ENCODE data around the gene CCDC73. TPM values are rescaled to one million over a fixed set of nuclear protein-coding genes. Genes with fewer than 3 reads are reported as not detected.
A peak's percentile ranks its signal among the peaks of the same experiment; 100 is the strongest.
"Not testable (repeated sequence)": the region's sequence is repeated elsewhere in the genome, so short reads cannot be mapped to it uniquely, and the experiment has no call there.

CCDC73 gene
- polyA plus RNA-seq, 3 donors from 2014 or later = not detected

DNA sequence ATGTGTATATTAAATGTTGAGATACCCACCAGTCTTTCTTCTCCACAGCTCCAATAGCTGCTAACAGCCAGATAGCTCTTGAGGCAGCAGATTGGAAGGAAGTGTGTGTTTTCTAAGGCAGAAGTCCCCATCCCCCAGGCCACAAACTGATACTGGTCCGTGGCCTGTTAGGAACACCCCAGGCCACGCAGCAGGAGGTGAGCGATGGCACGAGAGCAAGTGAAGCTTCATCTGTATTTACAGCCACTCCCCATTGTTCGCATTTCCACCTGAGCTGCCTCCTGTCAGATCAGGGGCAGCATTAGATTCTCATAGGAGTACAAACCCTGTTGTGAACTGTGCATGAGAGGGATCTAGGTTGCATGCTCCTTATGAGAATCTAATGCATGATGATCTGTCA lies 12.7 kb downstream of the CCDC73 start:
- DNase-seq = no peak
- Mint-ChIP-seq H3K9me3 (no peaks in the 10 kb centered on the region), H3K27ac (no peak overlapping the region), H3K36me3 (no peaks in the 10 kb centered on the region), H3K27me3 (ENCODE audit: low read depth in 3 of 3) (peaks cover 0 to 3% (median 1%) of the 10 kb centered on the region in 3 donors), H3K4me1 (no peaks in the 10 kb centered on the region), H3K4me3 (no peak overlapping the region)

DNA sequence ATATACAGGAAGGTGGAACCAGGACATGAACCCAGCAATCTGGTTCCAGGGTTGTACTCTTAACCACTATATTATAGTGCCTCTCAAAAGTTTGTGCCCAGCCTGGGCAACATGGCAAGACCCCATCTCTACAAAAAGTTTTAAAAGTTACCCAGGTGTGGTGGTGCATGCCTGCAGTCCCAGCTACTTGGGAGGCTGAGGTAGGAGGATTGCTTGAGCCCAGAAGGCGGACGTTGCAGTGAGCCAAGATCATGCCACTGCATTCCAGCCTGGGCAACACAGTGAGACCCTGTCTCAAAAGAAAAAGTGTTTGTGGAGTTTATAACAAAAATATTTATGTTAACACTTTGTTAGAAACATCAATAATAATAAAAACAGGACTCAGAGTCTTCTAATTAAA lies 13.6 kb downstream of the CCDC73 start:
- H3K4me1 Mint-ChIP-seq; H3K36me3 Mint-ChIP-seq; H3K27ac Mint-ChIP-seq; H3K27me3 Mint-ChIP-seq (ENCODE audit: low read depth in 3 of 3); DNase-seq; H3K4me3 Mint-ChIP-seq; H3K9me3 Mint-ChIP-seq: not testable (repeated sequence)

- no peak for DNase-seq
- Mint-ChIP-seq H3K4me3 (no peak overlapping the region), H3K27me3 (ENCODE audit: low read depth in 3 of 3) (peaks cover 3 to 5% (median 4%) of the 10 kb centered on the region in 3 donors), H3K36me3 (no peaks in the 10 kb centered on the region), H3K4me1 (peaks cover 8 to 11% of the 10 kb centered on the region in 2 donors), H3K9me3 (no peaks in the 10 kb centered on the region), H3K27ac (no peak overlapping the region)
Observed at GRCh38 chr11:32779136-32779535, 15.3 kb downstream of the CCDC73 start.

DNA sequence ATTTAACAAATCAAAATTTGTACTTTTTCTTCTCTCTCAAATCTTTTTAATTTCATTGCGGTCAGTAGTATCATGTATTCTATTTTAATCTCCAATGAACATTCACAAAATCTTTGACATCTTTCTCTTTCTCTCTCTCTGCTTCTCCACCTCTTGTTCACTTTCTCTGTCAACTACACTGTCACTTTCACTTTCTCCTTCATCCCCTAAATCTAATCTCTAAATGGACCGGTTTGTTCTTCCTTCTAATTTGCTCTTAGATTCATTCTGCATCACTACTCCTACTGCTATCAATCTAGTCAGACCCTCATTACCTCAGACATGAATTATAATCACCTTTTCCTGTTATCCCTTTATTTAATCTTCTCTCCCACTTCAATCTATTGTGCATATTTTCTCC lies 18.6 kb downstream of the CCDC73 start:
- H3K27me3 Mint-ChIP-seq (ENCODE audit: low read depth in 3 of 3) = peaks cover 2 to 6% (median 4%) of the 10 kb centered on the region in 3 donors
- no peak for DNase-seq
- H3K27ac Mint-ChIP-seq = no peak overlapping the region
- peaks cover 8 to 11% of the 10 kb centered on the region in 2 donors for H3K4me1 Mint-ChIP-seq
- no peaks in the 10 kb centered on the region for H3K36me3 Mint-ChIP-seq
- H3K9me3 Mint-ChIP-seq = no peaks in the 10 kb centered on the region
- peak overlapping the region in 1 of 5 donors; percentile 0 for H3K4me3 Mint-ChIP-seq

GRCh38 chr11:32774081-32774480 lies 20.4 kb downstream of the CCDC73 start:
- Mint-ChIP-seq H3K9me3 (no peaks in the 10 kb centered on the region), H3K4me3 (no peak overlapping the region), H3K4me1 (peaks cover 8 to 11% of the 10 kb centered on the region in 2 donors), H3K27me3 (ENCODE audit: low read depth in 3 of 3) (peaks cover 2 to 6% (median 4%) of the 10 kb centered on the region in 3 donors), H3K27ac (no peak overlapping the region), H3K36me3 (no peaks in the 10 kb centered on the region)
- DNase-seq = no peak

DNA sequence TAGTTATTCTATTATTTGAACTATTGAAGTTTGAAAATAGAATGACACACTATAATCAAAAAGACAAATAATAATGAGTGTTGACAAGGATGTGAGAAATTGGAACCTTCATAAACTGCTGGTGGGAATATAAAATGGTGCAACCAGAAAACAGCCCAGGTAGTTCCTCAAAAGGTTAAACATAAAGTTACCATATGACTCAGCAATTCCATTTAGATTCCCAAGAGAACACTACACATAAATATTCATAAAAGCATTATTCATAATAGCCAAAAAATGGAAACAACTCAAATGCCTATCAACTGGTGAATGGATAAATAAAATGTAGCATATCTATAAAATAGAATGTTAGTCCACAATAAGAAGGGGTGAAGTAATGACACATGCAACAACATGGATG lies 21.7 kb downstream of the CCDC73 start:
- Mint-ChIP-seq H3K27me3 (ENCODE audit: low read depth in 3 of 3) (peaks cover 2 to 6% (median 3%) of the 10 kb centered on the region in 3 donors), H3K27ac (no peak overlapping the region), H3K4me1 (peaks cover 8 to 11% of the 10 kb centered on the region in 2 donors), H3K36me3 (no peaks in the 10 kb centered on the region), H3K4me3 (no peak overlapping the region), H3K9me3 (no peaks in the 10 kb centered on the region)
- DNase-seq = no peak

DNA sequence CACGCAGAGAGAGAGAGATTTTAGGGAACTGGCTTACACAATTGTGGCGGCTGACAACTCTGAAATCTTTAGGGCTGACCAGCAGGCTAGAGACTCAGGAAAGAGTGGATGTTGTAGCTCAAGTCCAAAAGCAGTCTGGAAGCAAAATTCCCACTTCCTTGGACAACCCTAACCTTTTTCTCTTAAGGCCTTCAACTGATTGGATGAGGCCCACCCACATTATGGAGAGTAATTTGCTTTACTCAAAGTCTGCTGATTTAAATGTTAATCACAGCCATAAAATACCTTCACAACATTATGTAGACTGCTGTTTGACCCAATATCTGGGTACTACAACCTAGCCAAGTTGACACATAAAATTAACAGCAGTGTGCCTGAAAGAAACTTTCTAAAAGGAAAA lies 32.7 kb downstream of the CCDC73 start:
- H3K36me3 Mint-ChIP-seq; H3K4me1 Mint-ChIP-seq; H3K27ac Mint-ChIP-seq; H3K27me3 Mint-ChIP-seq (ENCODE audit: low read depth in 3 of 3); DNase-seq; H3K4me3 Mint-ChIP-seq: not testable (repeated sequence)
- H3K9me3 Mint-ChIP-seq = peaks cover 0 to 12% (median 8%) of the 10 kb centered on the region in 6 donors

- no peak for DNase-seq
- H3K27me3 Mint-ChIP-seq (ENCODE audit: low read depth in 3 of 3) = peaks cover 0 to 5% (median 2%) of the 10 kb centered on the region in 3 donors
- H3K27ac Mint-ChIP-seq = no peak overlapping the region
- H3K36me3 Mint-ChIP-seq = peaks cover 0 to 5% (median 0%) of the 10 kb centered on the region in 3 donors
- H3K4me1 Mint-ChIP-seq = no peaks in the 10 kb centered on the region
- H3K4me3 Mint-ChIP-seq = no peak overlapping the region
- H3K9me3 Mint-ChIP-seq = peaks cover 0 to 3% (median 0%) of the 10 kb centered on the region in 6 donors
Observed at GRCh38 chr11:32758291-32758690, 36.2 kb downstream of the CCDC73 start.

GRCh38 chr11:32753181-32753580 lies 41.3 kb downstream of the CCDC73 start:
- not testable (repeated sequence) for H3K4me1 Mint-ChIP-seq, H3K27ac Mint-ChIP-seq, H3K4me3 Mint-ChIP-seq, H3K9me3 Mint-ChIP-seq, H3K36me3 Mint-ChIP-seq, DNase-seq
- peaks cover 0 to 12% (median 2%) of the 10 kb centered on the region in 3 donors for H3K27me3 Mint-ChIP-seq (ENCODE audit: low read depth in 3 of 3)

GRCh38 chr11:32752001-32752400 lies 42.5 kb downstream of the CCDC73 start:
- peaks cover 1 to 13% (median 2%) of the 10 kb centered on the region in 3 donors for H3K27me3 Mint-ChIP-seq (ENCODE audit: low read depth in 3 of 3)
- peaks cover 0 to 7% (median 0%) of the 10 kb centered on the region in 6 donors for H3K9me3 Mint-ChIP-seq
- no peak overlapping the region for H3K27ac Mint-ChIP-seq
- no peaks in the 10 kb centered on the region for H3K4me1 Mint-ChIP-seq
- H3K4me3 Mint-ChIP-seq = no peak overlapping the region
- no peaks in the 10 kb centered on the region for H3K36me3 Mint-ChIP-seq
- DNase-seq = no peak

DNA sequence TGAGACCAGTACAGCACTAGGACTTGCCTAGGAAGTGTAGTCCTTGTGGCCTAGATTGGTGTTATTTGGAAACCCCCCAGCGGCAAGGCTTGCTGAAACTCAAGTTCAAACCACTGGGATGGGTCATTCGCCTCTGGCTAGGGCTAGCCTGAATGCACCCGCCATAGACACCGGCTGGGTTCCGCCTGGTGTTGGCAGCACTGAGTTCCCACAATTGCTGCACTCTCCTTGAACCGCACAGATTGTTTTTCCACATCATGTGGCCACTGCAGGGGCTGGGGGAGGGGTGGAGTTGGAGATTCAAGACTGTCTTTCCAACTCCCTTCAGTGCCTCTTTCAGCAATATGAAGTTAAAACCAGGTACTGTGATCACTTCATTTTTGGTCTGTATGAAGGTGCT lies 43.1 kb downstream of the CCDC73 start:
- no peaks in the 10 kb centered on the region for H3K4me1 Mint-ChIP-seq
- no peaks in the 10 kb centered on the region for H3K36me3 Mint-ChIP-seq
- no peak overlapping the region for H3K4me3 Mint-ChIP-seq
- peaks cover 0 to 13% (median 4%) of the 10 kb centered on the region in 3 donors for H3K27me3 Mint-ChIP-seq (ENCODE audit: low read depth in 3 of 3)
- H3K9me3 Mint-ChIP-seq = peaks cover 0 to 7% (median under 1%) of the 10 kb centered on the region in 6 donors
- H3K27ac Mint-ChIP-seq = no peak overlapping the region
- no peak for DNase-seq

GRCh38 chr11:32729976-32730375 lies 64.5 kb downstream of the CCDC73 start:
- H3K9me3 Mint-ChIP-seq = peaks cover 0 to 16% (median 5%) of the 10 kb centered on the region in 6 donors
- H3K27ac Mint-ChIP-seq = no peak overlapping the region
- H3K4me3 Mint-ChIP-seq = no peak overlapping the region
- H3K27me3 Mint-ChIP-seq (ENCODE audit: low read depth in 3 of 3) = peaks cover 0 to 8% (median 2%) of the 10 kb centered on the region in 3 donors
- DNase-seq = no peak
- no peaks in the 10 kb centered on the region for H3K36me3 Mint-ChIP-seq
- no peaks in the 10 kb centered on the region for H3K4me1 Mint-ChIP-seq

DNA sequence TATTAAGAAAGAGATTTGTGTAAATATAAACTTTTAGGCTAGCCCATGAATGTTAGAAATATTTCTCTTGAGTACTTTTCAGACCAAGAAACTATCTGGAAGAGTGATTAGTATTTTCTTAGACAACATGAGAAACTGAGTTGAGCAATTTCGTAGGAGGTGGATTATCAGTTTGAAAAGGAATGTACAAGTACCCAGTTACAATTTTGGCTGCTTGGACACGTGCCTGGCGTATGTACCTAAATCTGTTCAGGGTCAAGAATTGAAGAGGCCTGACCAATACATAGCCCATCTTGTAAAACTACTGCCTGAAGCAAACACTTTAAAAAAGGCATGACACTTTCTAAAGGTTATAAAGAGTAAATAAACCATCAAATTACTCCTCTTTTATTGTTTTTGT lies 71.1 kb downstream of the CCDC73 start:
- H3K4me3 Mint-ChIP-seq = no peak overlapping the region
- peaks cover 0 to 2% (median 0%) of the 10 kb centered on the region in 3 donors for H3K27me3 Mint-ChIP-seq (ENCODE audit: low read depth in 3 of 3)
- H3K9me3 Mint-ChIP-seq = peaks cover 0 to 2% (median 0%) of the 10 kb centered on the region in 6 donors
- no peak overlapping the region for H3K27ac Mint-ChIP-seq
- H3K36me3 Mint-ChIP-seq = no peaks in the 10 kb centered on the region
- DNase-seq = no peak
- H3K4me1 Mint-ChIP-seq = no peaks in the 10 kb centered on the region

- Mint-ChIP-seq H3K4me1 (no peaks in the 10 kb centered on the region), H3K9me3 (peaks cover 0 to 2% (median 0%) of the 10 kb centered on the region in 6 donors), H3K36me3 (no peaks in the 10 kb centered on the region), H3K27ac (no peak overlapping the region), H3K4me3 (no peak overlapping the region), H3K27me3 (ENCODE audit: low read depth in 3 of 3) (peaks cover 0 to 2% (median 1%) of the 10 kb centered on the region in 3 donors)
- no peak for DNase-seq
Observed at GRCh38 chr11:32722255-32722654, 72.2 kb downstream of the CCDC73 start.

DNA sequence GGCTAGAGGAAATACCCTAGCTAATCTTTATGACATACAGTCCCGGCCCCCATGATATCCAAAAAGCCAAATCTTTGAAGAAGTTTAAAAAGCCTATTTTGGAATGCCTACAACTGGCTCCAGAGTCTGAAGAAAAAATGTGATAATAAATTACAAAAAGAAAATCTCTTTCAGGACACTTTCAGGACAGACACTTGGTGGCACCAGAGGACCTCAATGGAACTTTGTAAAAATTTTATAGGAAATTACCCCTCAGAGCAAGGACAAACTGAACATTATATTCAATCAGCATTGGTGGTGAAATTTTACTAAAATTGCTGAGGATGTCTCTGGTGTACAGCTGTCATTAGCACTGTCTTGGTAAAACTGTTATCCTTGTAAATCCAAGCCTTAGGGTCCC lies 81.0 kb downstream of the CCDC73 start:
- Mint-ChIP-seq H3K27me3 (ENCODE audit: low read depth in 3 of 3) (peaks cover 1 to 4% (median 2%) of the 10 kb centered on the region in 3 donors), H3K4me3 (no peak overlapping the region), H3K36me3 (no peaks in the 10 kb centered on the region), H3K27ac (no peak overlapping the region), H3K9me3 (no peaks in the 10 kb centered on the region), H3K4me1 (no peaks in the 10 kb centered on the region)
- no peak for DNase-seq
